HCT116 (cell line): ENCODE results near the gene RSPO1. TPM values are rescaled to one million over a fixed set of nuclear protein-coding genes. Genes with fewer than 3 reads are reported as not detected.

Experiments
- ATAC-seq: fragments of 200-7000 bp; cut with Tn5 transposase; 2 replicates; pipeline ENCODE4 v1.9.1; 2020; ENCODE audit warnings: mild to moderate bottlenecking, moderate library complexity
- BruUV-seq: library from RNA; stranded (reverse); fragments of 400-500 nt; replicated peaks from 2 replicates; lab custom pipeline; 2021; lab: Mats Ljungman, UMichigan
- CTCF ChIA-PET: fragments of 300-600 bp; sonication (Branson Sonifier 250); formaldehyde crosslinking; loops from one replicate; lab custom pipeline; 2021; ENCODE audit warnings: antibody characterized with exemption; lab: Charles Lee
- POLR2A ChIA-PET: fragments of 300-600, 350-600 bp; sonication (Branson Sonifier 250); formaldehyde crosslinking; loops from one replicate; lab custom pipeline; 2021; ENCODE audit warnings: antibody characterized with exemption; lab: Charles Lee
- RAD21 ChIA-PET, 2 experiments: fragments of 300-600 bp; sonication (Branson Sonifier 250); formaldehyde crosslinking; loops; one replicate each; lab custom pipeline; 2023; ENCODE audit warnings: low total read pairs in 2 of 2; ENCODE audit not compliant: uncharacterized antibody in 2 of 2, unreplicated experiment in 2 of 2, low non-redundant PET in 1 of 2; lab: Charles Lee
- DNase-seq: peaks from one replicate; pipeline ENCODE4 v3.0.0-alpha.2; 2010; ENCODE audit warnings: low read depth, low spot score
- H2AFZ ChIP-seq: fragments of 200-600 bp; shearing (Covaris generic), sonication (generic); 2 replicates; pipeline ENCODE4 v1.6.1; 2017; ENCODE audit warnings: low read depth, mixed run types, mixed read lengths, antibody characterized with exemption, low read length; ENCODE audit not compliant: poor library complexity, severe bottlenecking
- H3K27ac ChIP-seq: 2 replicates; pipeline ENCODE4 v1.5.1; 2012; ENCODE audit warnings: low read depth, low read length
- H3K27me3 ChIP-seq: fragments of 200-600 bp; sonication (generic); 2 replicates; pipeline ENCODE4 v1.6.1; 2016; ENCODE audit warnings: mixed run types, low read length, mixed read lengths; ENCODE audit not compliant: insufficient read depth
- H3K36me3 ChIP-seq, 2 experiments: fragments of 200-500 bp in 1 of 2; fragments of 200-600 bp in 1 of 2; sonication (Bioruptor generic) in 1 of 2; sonication (generic) in 1 of 2; 2 replicates each; pipeline versions ENCODE4 v1.5.1 to v1.6.1; 2014 to 2016; ENCODE audit warnings: low read length in 2 of 2, inconsistent platforms in 1 of 2, mixed read lengths in 1 of 2, mixed run types in 1 of 2; ENCODE audit not compliant: insufficient read depth in 2 of 2, control insufficient read depth in 1 of 2
- H3K4me1 ChIP-seq, 2 experiments: fragments of 200-600 bp in 1 of 2; sonication (generic) in 1 of 2; 2 replicates each; pipeline versions ENCODE4 v1.5.1 to v1.6.1; 2012 to 2017; ENCODE audit warnings: low read length in 2 of 2, inconsistent platforms in 1 of 2, mild to moderate bottlenecking in 1 of 2, mixed read lengths in 1 of 2, mixed run types in 1 of 2, moderate library complexity in 1 of 2; ENCODE audit not compliant: insufficient read depth in 2 of 2, control insufficient read depth in 1 of 2
- H3K4me2 ChIP-seq: fragments of 200-600 bp; sonication (generic); 2 replicates; pipeline ENCODE4 v1.6.1; 2017; ENCODE audit warnings: mixed run types, low read length, mixed read lengths
- H3K4me3 ChIP-seq, 2 experiments: fragments of 200-600 bp in 1 of 2; sonication (generic) in 1 of 2; replicated peaks in 1 of 2; 2 replicates each; pipeline ENCODE4 v1.5.1; 2011 to 2016; ENCODE audit warnings: low read length in 2 of 2, control low read depth in 1 of 2, low read depth in 1 of 2, mild to moderate bottlenecking in 1 of 2, mixed read lengths in 1 of 2, mixed run types in 1 of 2
- H3K79me2 ChIP-seq: fragments of 200-600 bp; sonication (generic); 2 replicates; pipeline ENCODE4 v1.6.1; 2017; ENCODE audit warnings: mild to moderate bottlenecking, mixed run types, low read length, moderate library complexity, mixed read lengths; ENCODE audit not compliant: insufficient read depth
- H3K9ac ChIP-seq: fragments of 200-600 bp; sonication (generic); 2 replicates; pipeline ENCODE4 v1.6.1; 2016; ENCODE audit warnings: low read length, mixed read lengths
- H3K9me2 ChIP-seq: fragments of 200-600 bp; sonication (generic), shearing (Covaris generic); 2 replicates; pipeline ENCODE4 v1.6.1; 2017; ENCODE audit warnings: mixed run types, mild to moderate bottlenecking, moderate library complexity; ENCODE audit not compliant: insufficient read depth
- H3K9me3 ChIP-seq, 2 experiments: fragments of 200-500 bp in 1 of 2; fragments of 200-600 bp in 1 of 2; sonication (Bioruptor generic) in 1 of 2; sonication (generic) in 1 of 2; 2 replicates each; pipeline ENCODE4 v1.6.1; 2014 to 2017; ENCODE audit warnings: low read length in 2 of 2, mixed read lengths in 2 of 2, inconsistent platforms in 1 of 2, low read depth in 1 of 2, mild to moderate bottlenecking in 1 of 2, mixed run types in 1 of 2, moderate library complexity in 1 of 2; ENCODE audit not compliant: control insufficient read depth in 1 of 2, insufficient read depth in 1 of 2
- H4K20me1 ChIP-seq: fragments of 200-600 bp; sonication (generic), shearing (Covaris generic); 2 replicates; pipeline ENCODE4 v1.6.1; 2017; ENCODE audit warnings: mixed run types, mild to moderate bottlenecking, moderate library complexity; ENCODE audit not compliant: insufficient read depth
- EGR1 ChIP-seq: IDR thresholded peaks from 2 replicates; pipeline ENCODE4 v1.6.1; 2012; ENCODE audit warnings: low read depth
- EZH2phosphoT487 ChIP-seq: fragments of 200-600 bp; IDR thresholded peaks from 2 replicates; pipeline ENCODE4 v1.6.1; 2018; ENCODE audit warnings: antibody characterized with exemption, borderline replicate concordance
- TCF7L2 ChIP-seq: IDR thresholded peaks from 2 replicates; pipeline ENCODE4 v1.7.0; 2011; ENCODE audit warnings: borderline replicate concordance, inconsistent platforms; ENCODE audit not compliant: insufficient read depth, insufficient read length; ENCODE audit errors: extremely low read depth
- YY1 ChIP-seq: IDR thresholded peaks from 2 replicates; pipeline ENCODE4 v1.6.1; 2011; ENCODE audit warnings: low read length, low read depth, moderate library complexity, mild to moderate bottlenecking; ENCODE audit not compliant: insufficient replicate concordance; ENCODE audit errors: extremely low read depth
- intact Hi-C: fragments of 100-400 bp; cut with micrococcal nuclease; formaldehyde crosslinking; loops from 2 replicates; pipeline ENCODE4 v1.10.0; 2022
- total RNA-seq: library from RNA; stranded (reverse); gene quantifications from one replicate; pipeline ENCODE4 v1.2.1, GENCODE V29; 2021; ENCODE audit not compliant: unreplicated experiment

Gene RSPO1
- total RNA-seq, 1 experiment from 2014 or later = 0.15 TPM

DNA sequence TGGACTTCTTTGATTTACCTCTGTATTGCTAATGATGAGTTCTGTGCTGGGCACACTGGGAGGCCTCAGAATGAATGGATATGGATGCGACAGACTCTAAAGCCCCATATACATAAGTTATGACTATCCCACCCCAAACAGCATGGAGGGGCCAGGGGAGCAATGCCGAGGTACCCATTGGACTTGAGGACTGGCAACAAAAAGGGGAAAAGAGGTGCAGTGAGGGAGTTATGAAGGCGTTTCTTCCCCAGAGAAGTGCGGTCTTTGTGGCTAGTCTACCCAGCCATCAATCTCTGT is 42.4 kb upstream of the RSPO1 start:
- H3K36me3 ChIP-seq = no peaks in the 10 kb centered on the region; a peak in 2 of 4 replicates
- no peaks in the 10 kb centered on the region for H3K9me2 ChIP-seq
- DNase-seq (no peak), ATAC-seq (no peak)
- no peaks in the 10 kb centered on the region for H4K20me1 ChIP-seq
- ChIA-PET CTCF (interaction anchor here (1.2 kb wide), 1 partner anchor 74 kb away, joined by 3 read pairs; no protein-coding TSS in a partner anchor), POLR2A (no interaction called here), RAD21 (no interaction called here)
- BruUV-seq = no TSS peak
- TF ChIP-seq EZH2phosphoT487 = no peak
- no peak overlapping the region for H3K27ac ChIP-seq
- intact Hi-C loops = no loop called here
- no peak overlapping the region for H3K4me2 ChIP-seq
- H2AFZ ChIP-seq = no peak overlapping the region
- no peaks in the 10 kb centered on the region for H3K9me3 ChIP-seq
- H3K27me3 ChIP-seq = peaks cover 9% of the 10 kb centered on the region; the same call in 1 of the 2 replicates
- no peak overlapping the region for H3K9ac ChIP-seq
- H3K4me1 ChIP-seq = no peaks in the 10 kb centered on the region; a peak in 1 of 4 replicates
- no peaks in the 10 kb centered on the region for H3K79me2 ChIP-seq
- no peak overlapping the region for H3K4me3 ChIP-seq

DNA sequence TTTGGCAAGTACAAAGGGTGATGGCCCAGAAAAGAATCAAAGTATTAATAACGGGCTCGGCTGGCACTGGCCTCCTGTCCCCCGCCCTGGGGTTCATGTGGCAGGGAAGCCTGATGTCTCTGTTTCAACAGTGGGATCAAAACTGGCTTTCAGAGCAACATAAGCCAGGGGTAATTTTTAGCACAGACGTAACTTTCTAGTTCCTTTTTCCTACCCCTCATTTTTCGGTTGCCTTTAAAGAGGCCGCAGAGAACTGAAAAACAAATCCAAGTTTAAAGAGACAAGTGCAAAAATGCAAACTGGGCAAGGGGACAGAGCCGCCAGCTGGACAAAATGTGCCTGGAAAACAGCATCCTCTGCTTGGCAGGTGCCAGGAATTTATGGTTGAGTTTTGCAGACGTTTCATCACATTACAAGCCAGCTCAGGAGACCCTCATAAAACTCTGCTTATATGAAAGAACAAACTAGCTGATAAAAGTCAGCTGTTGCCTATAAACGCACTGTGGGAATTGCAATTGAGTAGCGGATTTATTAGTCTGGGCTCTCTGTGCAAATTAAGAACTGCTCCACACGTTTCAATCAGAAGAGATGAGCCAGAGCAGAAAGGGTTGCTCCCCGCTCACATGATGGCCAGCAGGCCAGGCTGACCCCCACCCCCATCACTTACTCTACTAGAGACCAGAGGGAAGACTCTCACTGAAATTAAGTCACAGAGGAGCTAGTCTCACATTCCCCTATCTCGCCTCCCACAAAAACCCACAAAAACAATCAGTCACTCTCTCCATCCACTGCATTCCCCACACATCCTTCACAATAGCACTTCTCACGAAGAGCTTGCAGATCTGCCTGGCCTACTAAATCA is 41.8 kb upstream of the RSPO1 start:
- no peak for TF ChIP-seq EZH2phosphoT487
- no peak for TF ChIP-seq TCF7L2
- TF ChIP-seq EGR1 = no peak
- TF ChIP-seq YY1 = no peak
- TF ChIP-seq, all 23 proteins: peak for 0
- no peaks in the 10 kb centered on the region; a peak in 1 of 4 replicates for H3K4me1 ChIP-seq
- no peak overlapping the region for H3K27ac ChIP-seq
- ChIA-PET POLR2A (no interaction called here), CTCF (interaction anchor here (1.2 kb wide), 1 partner anchor 73 kb away, joined by 3 read pairs; no protein-coding TSS in a partner anchor), RAD21 (no interaction called here)
- DNase-seq = no peak
- H3K4me2 ChIP-seq = no peak overlapping the region
- BruUV-seq = no TSS peak
- H3K9ac ChIP-seq = no peak overlapping the region
- no peak overlapping the region for H3K4me3 ChIP-seq
- no peaks in the 10 kb centered on the region for H3K79me2 ChIP-seq
- peaks cover 11% of the 10 kb centered on the region; the same call in 1 of the 2 replicates for H3K27me3 ChIP-seq
- no peak overlapping the region for H2AFZ ChIP-seq
- no peak for ATAC-seq
- H3K9me2 ChIP-seq = no peaks in the 10 kb centered on the region
- H3K9me3 ChIP-seq = no peaks in the 10 kb centered on the region
- H3K36me3 ChIP-seq = no peaks in the 10 kb centered on the region; a peak in 1 of 4 replicates
- H4K20me1 ChIP-seq = no peaks in the 10 kb centered on the region
- intact Hi-C loops = no loop called here
